Fibroblast of lung (primary cell): ENCODE measurements around the gene SLC44A1.

Experiments used
- EZH2 ChIP-seq: IDR thresholded peaks from 2 replicates; pipeline ENCODE4 v1.5.1; 2012; ENCODE audit warnings: low read length, control low read depth, mild to moderate bottlenecking; ENCODE audit errors: missing control alignments
- TF ChIP-seq, protein P1 (sequence below), 2 donors: IDR thresholded peaks in 1 of 2; conservative IDR thresholded peaks in 1 of 2; 1 replicate in 1 of 2; 2 replicates in 1 of 2; pipeline ENCODE4 v1.5.1; 2011 to 2012; ENCODE audit warnings: low read length in 2 of 2, control low read depth in 1 of 2, inconsistent platforms in 1 of 2, low read depth in 1 of 2, mild to moderate bottlenecking in 1 of 2

DNA sequence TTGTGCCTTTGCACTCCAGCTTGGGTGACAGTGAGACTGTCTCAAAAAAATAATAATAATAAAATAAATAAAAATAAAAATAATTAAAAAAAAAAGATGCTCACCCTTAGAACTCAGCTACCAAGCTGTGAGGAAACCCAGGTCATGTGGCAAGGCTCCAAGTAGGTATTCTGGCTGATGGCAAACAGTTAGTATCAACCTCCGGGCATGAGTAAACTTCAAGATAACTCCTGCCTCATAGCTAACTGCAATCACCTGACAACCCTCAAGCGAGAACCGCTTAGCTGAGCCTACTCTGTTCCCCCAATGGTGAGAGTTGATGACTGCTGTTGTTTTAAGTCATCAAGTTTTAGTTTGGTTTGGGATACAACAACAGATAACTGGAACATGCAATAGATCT lies 6.1 kb upstream of the SLC44A1 start:
- TF ChIP-seq, protein P1, sequence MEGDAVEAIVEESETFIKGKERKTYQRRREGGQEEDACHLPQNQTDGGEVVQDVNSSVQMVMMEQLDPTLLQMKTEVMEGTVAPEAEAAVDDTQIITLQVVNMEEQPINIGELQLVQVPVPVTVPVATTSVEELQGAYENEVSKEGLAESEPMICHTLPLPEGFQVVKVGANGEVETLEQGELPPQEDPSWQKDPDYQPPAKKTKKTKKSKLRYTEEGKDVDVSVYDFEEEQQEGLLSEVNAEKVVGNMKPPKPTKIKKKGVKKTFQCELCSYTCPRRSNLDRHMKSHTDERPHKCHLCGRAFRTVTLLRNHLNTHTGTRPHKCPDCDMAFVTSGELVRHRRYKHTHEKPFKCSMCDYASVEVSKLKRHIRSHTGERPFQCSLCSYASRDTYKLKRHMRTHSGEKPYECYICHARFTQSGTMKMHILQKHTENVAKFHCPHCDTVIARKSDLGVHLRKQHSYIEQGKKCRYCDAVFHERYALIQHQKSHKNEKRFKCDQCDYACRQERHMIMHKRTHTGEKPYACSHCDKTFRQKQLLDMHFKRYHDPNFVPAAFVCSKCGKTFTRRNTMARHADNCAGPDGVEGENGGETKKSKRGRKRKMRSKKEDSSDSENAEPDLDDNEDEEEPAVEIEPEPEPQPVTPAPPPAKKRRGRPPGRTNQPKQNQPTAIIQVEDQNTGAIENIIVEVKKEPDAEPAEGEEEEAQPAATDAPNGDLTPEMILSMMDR (conservative IDR thresholded peaks at IDR 0.05 in 1 of 2, IDR thresholded peaks at IDR 0.05 in 1 of 2; ENCODE audit: low read depth in 1 of 2, low read length in 2 of 2) = no peak
- TF ChIP-seq EZH2 = no peak
